DOHH2 (cell line): ENCODE data around the gene CNTNAP5.

Experiments
- H3F3A ChIP-seq: fragments of 200-600 bp; sonication (generic), shearing (Covaris generic); 2 replicates; pipeline ENCODE4 v1.6.0; 2016; ENCODE audit warnings: antibody characterized with exemption, mild to moderate bottlenecking; ENCODE audit not compliant: control insufficient read depth, insufficient read depth
- H3K27ac ChIP-seq: fragments of 200-600 bp; sonication (generic); 2 replicates; pipeline ENCODE4 v1.5.1; 2014; ENCODE audit warnings: low read depth, mild to moderate bottlenecking, low read length, moderate library complexity
- H3K27me3 ChIP-seq: fragments of 200-600 bp; sonication (generic); 2 replicates; pipeline ENCODE4 v1.6.1; 2014; ENCODE audit warnings: mild to moderate bottlenecking, low read length, mixed read lengths; ENCODE audit not compliant: control insufficient read depth
- H3K36me3 ChIP-seq: fragments of 200-600 bp; sonication (generic); 2 replicates; pipeline ENCODE4 v1.6.1; 2014; ENCODE audit warnings: mild to moderate bottlenecking, low read length, moderate library complexity, mixed read lengths; ENCODE audit not compliant: control insufficient read depth
- H3K4me1 ChIP-seq: fragments of 200-600 bp; sonication (generic); 2 replicates; pipeline ENCODE4 v1.6.1; 2014; ENCODE audit warnings: mild to moderate bottlenecking, low read length, mixed read lengths; ENCODE audit not compliant: control insufficient read depth
- H3K4me2 ChIP-seq: fragments of 200-600 bp; sonication (generic); 2 replicates; pipeline ENCODE4 v1.6.0; 2014; ENCODE audit warnings: mild to moderate bottlenecking, low read length, moderate library complexity
- H3K4me3 ChIP-seq: fragments of 200-600 bp; sonication (generic); 2 replicates; pipeline ENCODE4 v1.5.1; 2014; ENCODE audit warnings: mild to moderate bottlenecking, low read length, mixed read lengths
- H3K79me2 ChIP-seq: fragments of 200-600 bp; sonication (generic); 2 replicates; pipeline ENCODE4 v1.6.1; 2014; ENCODE audit warnings: mild to moderate bottlenecking, low read length, mixed read lengths; ENCODE audit not compliant: control insufficient read depth
- H3K9me2 ChIP-seq: fragments of 200-600 bp; sonication (generic); replicated peaks from 2 replicates; pipeline ENCODE4 v1.6.1; 2014; ENCODE audit warnings: mild to moderate bottlenecking, low read length, mixed read lengths; ENCODE audit not compliant: control insufficient read depth
- H3K9me3 ChIP-seq: fragments of 200-600 bp; sonication (generic); 2 replicates; pipeline ENCODE4 v1.6.1; 2014; ENCODE audit warnings: antibody characterized with exemption, low read length, mixed read lengths; ENCODE audit not compliant: control insufficient read depth, insufficient read depth
- H4K20me1 ChIP-seq: fragments of 200-600 bp; sonication (generic); 2 replicates; pipeline ENCODE4 v1.6.0; 2014; ENCODE audit warnings: low read depth, mild to moderate bottlenecking, antibody characterized with exemption, low read length, moderate library complexity; ENCODE audit not compliant: control insufficient read depth, insufficient read depth
- EZH2phosphoT487 ChIP-seq: fragments of 200-600 bp; sonication (generic); IDR thresholded peaks from 2 replicates; pipeline ENCODE4 v1.6.1; 2017; ENCODE audit warnings: borderline replicate concordance, mild to moderate bottlenecking, antibody characterized with exemption, low read length, moderate library complexity, mixed read lengths
- TF ChIP-seq, protein P1 (sequence below): fragments of 200-600 bp; sonication (generic); IDR thresholded peaks from one replicate; pipeline ENCODE4 v1.5.1; 2014; ENCODE audit warnings: antibody characterized with exemption, mild to moderate bottlenecking, low read depth, low read length; ENCODE audit not compliant: poor library complexity, severe bottlenecking

CNTNAP5 gene

GRCh38 chr2:124314084-124314483 lies 289.0 kb downstream of the CNTNAP5 start:
- Histone ChIP-seq H3K4me1 (no peaks in the 10 kb centered on the region), H3K9me2 (no peaks in the 10 kb centered on the region), H3F3A (no peaks in the 10 kb centered on the region), H3K4me3 (no peak overlapping the region), H3K27ac (no peak overlapping the region), H3K36me3 (no peaks in the 10 kb centered on the region), H3K79me2 (no peaks in the 10 kb centered on the region), H3K4me2 (no peak overlapping the region), H3K9me3 (no peaks in the 10 kb centered on the region; the same call in 1 of the 2 replicates), H4K20me1 (no peaks in the 10 kb centered on the region), H3K27me3 (no peaks in the 10 kb centered on the region)
- TF ChIP-seq, protein P1, sequence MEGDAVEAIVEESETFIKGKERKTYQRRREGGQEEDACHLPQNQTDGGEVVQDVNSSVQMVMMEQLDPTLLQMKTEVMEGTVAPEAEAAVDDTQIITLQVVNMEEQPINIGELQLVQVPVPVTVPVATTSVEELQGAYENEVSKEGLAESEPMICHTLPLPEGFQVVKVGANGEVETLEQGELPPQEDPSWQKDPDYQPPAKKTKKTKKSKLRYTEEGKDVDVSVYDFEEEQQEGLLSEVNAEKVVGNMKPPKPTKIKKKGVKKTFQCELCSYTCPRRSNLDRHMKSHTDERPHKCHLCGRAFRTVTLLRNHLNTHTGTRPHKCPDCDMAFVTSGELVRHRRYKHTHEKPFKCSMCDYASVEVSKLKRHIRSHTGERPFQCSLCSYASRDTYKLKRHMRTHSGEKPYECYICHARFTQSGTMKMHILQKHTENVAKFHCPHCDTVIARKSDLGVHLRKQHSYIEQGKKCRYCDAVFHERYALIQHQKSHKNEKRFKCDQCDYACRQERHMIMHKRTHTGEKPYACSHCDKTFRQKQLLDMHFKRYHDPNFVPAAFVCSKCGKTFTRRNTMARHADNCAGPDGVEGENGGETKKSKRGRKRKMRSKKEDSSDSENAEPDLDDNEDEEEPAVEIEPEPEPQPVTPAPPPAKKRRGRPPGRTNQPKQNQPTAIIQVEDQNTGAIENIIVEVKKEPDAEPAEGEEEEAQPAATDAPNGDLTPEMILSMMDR, result no peak
- TF ChIP-seq EZH2phosphoT487, result no peak

GRCh38 chr2:124315221-124315880 lies 290.3 kb downstream of the CNTNAP5 start:
- no peak overlapping the region for H3K4me3 ChIP-seq
- H3K4me1 ChIP-seq, result no peaks in the 10 kb centered on the region
- no peaks in the 10 kb centered on the region; the same call in 1 of the 2 replicates for H3K9me3 ChIP-seq
- no peak for TF ChIP-seq EZH2phosphoT487
- TF ChIP-seq, protein P1, result no peak
- H3F3A ChIP-seq, result no peaks in the 10 kb centered on the region
- no peaks in the 10 kb centered on the region for H3K27me3 ChIP-seq
- H3K36me3 ChIP-seq, result no peaks in the 10 kb centered on the region
- no peaks in the 10 kb centered on the region for H3K9me2 ChIP-seq
- no peaks in the 10 kb centered on the region for H4K20me1 ChIP-seq
- no peak overlapping the region for H3K4me2 ChIP-seq
- no peak overlapping the region for H3K27ac ChIP-seq
- H3K79me2 ChIP-seq, result no peaks in the 10 kb centered on the region

DNA sequence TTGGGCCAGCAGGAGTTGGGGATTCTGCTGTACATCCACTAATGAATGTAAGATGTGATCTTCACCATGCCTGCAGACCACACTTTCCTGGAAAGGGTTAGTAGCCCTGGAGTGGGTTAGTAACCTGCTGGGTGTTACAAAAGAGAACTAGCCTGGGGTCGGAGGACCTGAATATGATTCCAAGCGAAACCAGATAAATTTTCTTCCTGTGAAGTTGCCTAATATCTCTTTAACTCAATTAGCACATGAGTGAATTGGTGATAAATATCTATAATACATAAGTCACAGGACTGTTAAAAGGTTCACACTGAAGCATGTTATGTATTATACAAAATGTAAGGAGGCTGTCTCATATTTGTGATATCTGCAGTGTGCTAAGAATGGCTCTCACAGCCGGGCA lies 291.0 kb downstream of the CNTNAP5 start:
- H3K4me1 ChIP-seq, result no peaks in the 10 kb centered on the region
- no peak overlapping the region for H3K4me3 ChIP-seq
- no peaks in the 10 kb centered on the region for H4K20me1 ChIP-seq
- no peaks in the 10 kb centered on the region for H3K27me3 ChIP-seq
- TF ChIP-seq EZH2phosphoT487, result no peak
- TF ChIP-seq, protein P1, result no peak
- H3K36me3 ChIP-seq, result no peaks in the 10 kb centered on the region
- H3K79me2 ChIP-seq, result no peaks in the 10 kb centered on the region
- H3K9me3 ChIP-seq, result no peaks in the 10 kb centered on the region; the same call in 1 of the 2 replicates
- no peak overlapping the region for H3K4me2 ChIP-seq
- no peaks in the 10 kb centered on the region for H3F3A ChIP-seq
- H3K9me2 ChIP-seq, result no peaks in the 10 kb centered on the region
- no peak overlapping the region for H3K27ac ChIP-seq
